Left colon (tissue), 2 donors: ENCODE measurements around the gene MED15. TPM values are rescaled to one million over a fixed set of nuclear protein-coding genes. Genes with fewer than 3 reads are reported as not detected.
"Not testable (repeated sequence)": the region's sequence is repeated elsewhere in the genome, so short reads cannot be mapped to it uniquely, and the experiment has no call there.

Experiments used
- ATAC-seq: fragments of 200-7000 bp; cut with Tn5 transposase; one replicate; pipeline ENCODE4 v1.9.1; 2020; ENCODE audit warnings: mild to moderate bottlenecking, moderate library complexity
- DNase-seq, 2 donors: peaks; one replicate each; pipeline ENCODE4 v3.0.0-alpha.2; 2020
- intact Hi-C, 2 donors: fragments of 100-400 bp; cut with DNase I in 1 of 2; cut with micrococcal nuclease in 1 of 2; formaldehyde crosslinking; loops; one replicate each; pipeline versions ENCODE4 v1.11.2 to v1.14.0; 2022; cut with DNase I, micrococcal nuclease
- total RNA-seq, 2 donors: library from RNA; stranded (reverse); fragmentation: NEBNext Ultra II Directional; extraction: Animal tissue kit (Norgen Biotek cat#: 25700); gene quantifications; one replicate each; pipeline ENCODE4 v1.2.1, GENCODE V29; 2021
- donor health status: DM: no; HTN: no; CAD: no.
- donor health status: DM: yes; HTN: yes; CAD: no.

MED15 gene
- total RNA-seq, 2 donors from 2014 or later = 85.3 to 91.2 TPM

DNA sequence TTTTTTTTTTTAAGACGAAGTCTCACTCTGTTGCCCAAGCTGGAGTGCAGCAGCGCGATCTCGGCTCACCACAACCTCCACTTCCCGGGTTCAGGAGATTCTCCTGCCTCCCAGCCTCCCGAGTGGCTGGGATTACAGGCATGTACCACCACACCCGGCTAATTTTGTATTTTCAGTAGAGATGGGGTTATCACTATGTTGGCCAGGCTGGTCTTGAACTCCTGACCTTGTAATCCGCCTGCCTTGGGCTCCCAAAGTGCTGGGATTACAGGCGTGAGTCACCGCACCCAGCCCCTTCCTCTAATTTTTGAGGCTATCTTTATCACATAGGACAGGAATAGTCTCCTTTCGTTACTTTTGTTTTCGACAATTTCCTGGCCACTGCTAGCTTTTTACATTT is 31.8 kb upstream of the MED15 start:
- ATAC-seq, DNase-seq, intact Hi-C loops: not testable (repeated sequence)

DNA sequence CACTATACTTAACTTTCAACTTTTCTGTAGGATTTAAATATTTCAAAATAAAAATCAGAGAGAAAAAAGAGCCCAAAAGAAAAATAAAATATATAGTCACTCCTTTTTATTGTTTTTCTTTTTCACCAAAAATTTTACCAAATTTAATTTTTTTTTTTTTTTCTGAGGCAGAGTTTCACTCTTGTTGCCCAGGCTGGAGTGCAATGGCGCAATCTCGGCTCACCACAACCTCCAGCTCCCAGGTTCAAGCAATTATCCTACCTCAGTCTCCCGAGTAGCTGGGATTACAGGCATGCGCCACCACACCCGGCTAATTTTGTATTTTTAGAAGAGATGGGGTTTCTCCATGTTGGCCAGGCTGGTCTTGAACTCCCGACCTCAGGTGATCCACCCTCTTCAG is 29.4 kb upstream of the MED15 start:
- DNase-seq, intact Hi-C loops, ATAC-seq: not testable (repeated sequence)

DNA sequence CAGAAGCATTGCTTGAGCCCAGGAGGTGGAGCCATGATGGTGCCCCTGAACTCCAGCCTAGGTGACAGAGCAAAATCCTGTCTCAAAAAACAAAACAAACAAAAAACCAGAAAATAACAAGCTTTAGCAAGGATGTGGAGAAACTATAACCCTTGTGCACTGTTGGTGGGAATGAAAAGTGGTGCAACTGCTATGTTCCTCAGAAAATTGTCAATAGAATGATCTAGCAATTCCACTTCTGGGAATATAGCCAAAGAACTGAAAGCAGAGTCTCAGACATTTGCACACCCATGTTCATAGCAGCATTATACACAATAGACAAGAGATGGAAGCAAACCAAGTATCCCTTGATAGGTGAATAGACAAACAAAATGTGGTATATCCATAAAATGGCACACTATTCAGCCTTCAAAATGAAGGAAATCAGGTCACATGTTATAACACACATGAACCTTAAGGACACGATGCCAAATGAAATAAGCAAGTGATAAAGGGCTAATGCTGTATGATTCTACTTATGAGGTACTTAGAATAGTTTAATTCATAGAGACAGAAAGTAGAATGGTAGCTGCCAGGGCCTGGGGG is 27.7 kb upstream of the MED15 start:
- DNase-seq (no peak), ATAC-seq (no peak)
- intact Hi-C loops = no loop called here

DNA sequence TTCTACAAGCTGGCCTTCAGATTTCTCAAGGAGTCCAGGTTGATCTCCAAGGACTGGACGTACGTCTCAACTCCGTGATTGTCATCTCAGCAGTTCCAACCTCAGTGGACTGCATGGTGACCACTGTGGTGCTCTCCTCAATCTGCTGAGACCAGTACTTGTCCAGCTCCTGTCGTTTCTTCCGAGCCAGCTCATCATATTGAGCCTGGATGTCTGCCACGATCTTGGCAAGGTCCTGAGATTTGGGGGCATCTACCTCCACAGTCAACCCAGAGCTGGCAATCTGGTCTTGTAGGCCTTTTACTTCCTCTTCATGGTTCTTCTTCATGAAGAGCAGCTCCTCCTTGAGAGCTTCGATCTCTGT is 24.3 kb upstream of the MED15 start:
- intact Hi-C loops, DNase-seq, ATAC-seq: not testable (repeated sequence)

DNA sequence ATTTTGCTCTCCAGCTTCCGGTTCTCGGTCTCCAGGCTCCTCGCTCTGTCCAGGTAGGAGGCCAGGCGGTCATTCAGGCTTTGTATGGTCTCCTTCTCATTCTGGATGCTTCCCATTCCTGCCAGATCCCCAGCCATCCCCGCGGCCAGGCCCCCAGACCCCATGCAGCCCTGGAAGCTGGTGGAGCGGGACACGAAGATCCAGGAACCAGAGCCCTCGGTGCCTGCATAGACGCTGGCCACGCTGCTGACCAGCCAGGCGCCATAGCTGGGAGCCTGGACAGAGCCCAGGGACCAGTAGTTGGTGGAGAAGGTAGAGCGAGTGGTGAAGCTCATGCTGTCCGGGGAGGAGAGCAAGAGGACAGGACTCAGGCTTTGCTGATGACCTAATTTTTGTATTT is 23.6 kb upstream of the MED15 start:
- DNase-seq = no peak
- intact Hi-C loops = no loop called here
- no peak for ATAC-seq

DNA sequence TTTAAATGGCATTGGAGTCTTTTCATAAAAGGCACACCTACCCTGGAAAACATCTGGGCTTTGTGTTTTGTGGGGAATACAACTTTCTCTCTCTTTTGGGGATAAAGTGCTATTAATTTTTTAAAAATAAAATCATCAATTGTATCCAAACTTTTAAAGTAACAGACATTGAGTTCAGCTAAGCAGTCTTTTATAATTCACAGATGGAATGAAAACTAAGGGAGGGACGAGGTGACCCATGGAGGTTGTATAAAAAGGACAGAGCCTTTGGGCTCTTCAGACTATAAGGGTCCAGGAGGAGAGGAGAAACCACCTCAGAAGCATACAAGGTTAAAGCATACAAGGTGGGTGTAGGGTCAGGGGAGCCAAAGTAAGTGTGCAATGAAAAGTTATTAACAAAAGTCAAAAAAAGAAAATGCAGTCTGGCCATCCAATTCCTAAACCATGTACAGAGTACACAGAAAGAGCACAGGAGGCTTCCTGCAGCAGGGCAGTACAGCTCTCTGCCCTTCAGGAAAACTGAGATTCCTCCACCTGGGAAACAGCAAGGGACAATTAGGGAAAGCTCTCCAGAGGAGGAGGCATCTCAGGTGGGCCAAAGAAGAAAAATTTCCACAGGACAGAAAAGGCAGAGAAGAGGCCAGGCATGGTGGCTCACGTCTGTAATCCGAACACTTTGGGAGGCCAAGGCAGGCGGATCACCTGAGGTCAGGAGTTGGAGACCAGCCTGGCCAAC is 22.3 kb upstream of the MED15 start:
- DNase-seq = no peak
- intact Hi-C loops = no loop called here
- no peak for ATAC-seq

DNA sequence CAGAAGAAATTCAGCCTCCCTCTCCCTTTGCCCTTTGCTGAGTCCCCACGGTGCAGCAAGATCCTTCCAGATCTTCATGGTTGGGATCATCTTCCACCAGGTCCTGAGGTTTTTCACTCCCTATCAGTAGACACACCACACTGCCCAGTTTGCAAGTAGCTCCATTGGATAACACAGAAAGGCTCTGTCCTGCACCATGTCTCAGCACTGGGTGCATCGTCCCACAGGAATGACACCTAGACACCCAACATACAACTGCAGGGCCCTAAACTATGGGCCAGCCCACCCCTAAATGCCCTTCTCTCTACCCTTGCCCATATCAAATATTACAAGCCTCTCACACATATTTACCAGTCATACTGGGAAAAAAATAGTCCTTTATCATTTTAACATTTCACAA is 21.2 kb upstream of the MED15 start:
- intact Hi-C loops = no loop called here
- DNase-seq (no peak), ATAC-seq (no peak)

DNA sequence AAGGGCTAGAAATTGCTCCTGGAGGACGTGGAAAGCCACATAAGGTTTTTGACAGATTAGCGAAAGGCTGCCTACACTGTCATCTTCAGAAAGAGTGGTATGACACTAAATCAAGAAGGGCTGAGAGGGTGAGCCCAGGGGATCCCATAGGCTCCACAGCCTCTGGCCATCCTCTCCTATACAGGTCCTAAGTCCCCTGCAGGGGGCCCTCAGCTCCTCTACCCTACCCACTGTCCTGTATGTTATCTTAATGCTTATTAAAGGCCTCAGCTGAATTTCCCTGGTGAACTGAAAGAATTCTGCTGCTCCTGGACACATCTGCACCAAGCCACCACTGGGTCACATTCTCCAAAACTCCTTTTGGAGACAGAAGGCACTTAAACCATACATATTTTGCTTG is 19.7 kb upstream of the MED15 start:
- intact Hi-C loops = no loop called here
- ATAC-seq (no peak), DNase-seq (no peak)

DNA sequence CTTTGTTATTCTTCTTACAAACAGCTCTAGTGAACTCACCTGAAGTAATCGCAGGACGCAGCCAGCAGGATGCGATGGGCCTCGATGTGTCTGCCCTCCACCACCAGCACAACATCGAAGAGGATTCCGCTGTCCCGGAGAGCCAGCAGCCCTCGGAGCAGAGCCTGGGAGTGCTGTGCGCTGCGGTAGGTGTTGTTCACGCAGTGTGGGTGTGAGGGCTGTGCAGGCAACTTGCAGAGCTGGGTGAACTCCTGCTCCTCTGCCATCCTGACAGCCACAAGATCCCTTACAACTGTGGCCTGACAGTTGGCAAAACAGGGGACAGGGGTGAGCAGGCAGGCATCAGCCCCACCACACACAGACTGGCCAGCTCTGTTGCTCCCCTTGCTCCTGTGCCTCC is 18.5 kb upstream of the MED15 start:
- ATAC-seq = no peak
- no peak for DNase-seq
- intact Hi-C loops = no loop called here

DNA sequence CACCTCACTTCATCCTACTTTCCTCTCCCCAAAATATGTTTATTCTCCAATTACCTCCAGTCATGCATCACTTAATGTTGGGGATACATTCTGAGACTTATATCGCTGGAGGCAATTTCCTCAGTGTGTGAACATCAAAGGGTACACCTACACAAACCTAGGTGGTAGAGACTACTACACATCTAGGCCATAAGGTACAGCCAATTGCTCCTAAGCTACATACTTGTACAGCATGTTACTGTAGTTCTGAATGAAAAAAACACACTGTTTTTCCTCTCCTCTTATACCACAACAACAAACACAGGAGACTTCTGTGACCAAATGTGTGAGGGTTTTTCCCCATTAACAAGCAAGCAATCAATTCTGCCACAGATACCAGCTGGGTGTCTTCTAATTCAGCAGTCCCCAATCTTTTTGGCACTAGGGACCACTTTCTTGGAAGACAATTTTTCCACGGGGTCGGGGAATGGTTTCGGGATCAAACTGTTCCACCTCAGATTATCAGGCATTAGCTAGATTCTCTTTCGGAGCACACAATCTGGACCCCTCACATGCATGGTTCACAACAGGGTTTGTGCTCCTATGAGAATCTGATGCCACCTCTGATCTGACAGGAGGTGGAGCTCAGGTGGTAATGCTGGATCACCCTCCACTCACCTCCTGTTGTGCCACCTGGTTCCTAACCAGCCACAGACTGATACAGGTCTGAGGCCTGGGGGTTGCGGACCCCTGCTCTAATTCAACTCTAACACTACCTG is 17.0 kb upstream of the MED15 start:
- ATAC-seq (no peak), DNase-seq (no peak)
- intact Hi-C loops = loop anchor here in 1 of 2 donors (10.0 kb wide), 1 partner anchor 66 kb away; no protein-coding TSS in a partner anchor

DNA sequence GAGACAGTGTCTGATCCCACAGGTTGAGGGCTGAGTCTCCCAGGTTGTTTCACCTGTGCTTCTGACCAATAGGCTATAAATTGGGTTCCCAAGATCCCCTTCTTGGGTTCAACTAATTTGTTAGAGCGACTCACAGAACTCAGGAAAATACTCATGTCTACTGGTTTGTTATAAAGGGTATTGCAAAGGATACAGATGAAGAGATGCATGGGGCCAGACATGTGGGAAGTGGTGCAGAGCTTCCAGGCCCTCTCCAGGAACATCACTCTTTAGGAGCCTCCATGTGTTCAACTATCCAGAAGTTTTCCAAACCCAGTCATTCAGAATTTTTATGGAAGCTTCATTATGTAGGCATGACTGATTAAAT is 16.5 kb upstream of the MED15 start:
- ATAC-seq = no peak
- intact Hi-C loops = loop anchor here in 1 of 2 donors (10.0 kb wide), 1 partner anchor 66 kb away; no protein-coding TSS in a partner anchor
- DNase-seq = no peak

DNA sequence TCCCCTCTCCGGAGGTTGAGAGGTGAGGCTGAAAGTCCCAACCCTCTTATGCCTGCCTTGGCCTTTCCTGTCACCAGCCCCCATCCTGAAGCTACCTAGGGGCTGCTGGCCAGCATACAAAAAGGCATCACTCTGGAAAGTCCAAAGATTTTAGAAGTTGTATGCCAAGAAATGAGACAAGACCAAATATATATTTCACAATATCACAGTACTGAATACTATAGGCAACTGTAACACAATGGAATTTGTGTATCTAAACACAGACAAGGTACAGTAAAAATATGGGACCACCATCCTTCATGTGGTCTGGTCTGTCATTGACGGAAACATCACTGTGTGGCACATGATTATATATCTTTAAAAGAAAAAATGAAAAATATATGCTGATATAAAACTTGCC is 16.1 kb upstream of the MED15 start:
- DNase-seq (no peak), ATAC-seq (no peak)
- intact Hi-C loops = loop anchor here in 1 of 2 donors (10.0 kb wide), 1 partner anchor 67 kb away; no protein-coding TSS in a partner anchor

DNA sequence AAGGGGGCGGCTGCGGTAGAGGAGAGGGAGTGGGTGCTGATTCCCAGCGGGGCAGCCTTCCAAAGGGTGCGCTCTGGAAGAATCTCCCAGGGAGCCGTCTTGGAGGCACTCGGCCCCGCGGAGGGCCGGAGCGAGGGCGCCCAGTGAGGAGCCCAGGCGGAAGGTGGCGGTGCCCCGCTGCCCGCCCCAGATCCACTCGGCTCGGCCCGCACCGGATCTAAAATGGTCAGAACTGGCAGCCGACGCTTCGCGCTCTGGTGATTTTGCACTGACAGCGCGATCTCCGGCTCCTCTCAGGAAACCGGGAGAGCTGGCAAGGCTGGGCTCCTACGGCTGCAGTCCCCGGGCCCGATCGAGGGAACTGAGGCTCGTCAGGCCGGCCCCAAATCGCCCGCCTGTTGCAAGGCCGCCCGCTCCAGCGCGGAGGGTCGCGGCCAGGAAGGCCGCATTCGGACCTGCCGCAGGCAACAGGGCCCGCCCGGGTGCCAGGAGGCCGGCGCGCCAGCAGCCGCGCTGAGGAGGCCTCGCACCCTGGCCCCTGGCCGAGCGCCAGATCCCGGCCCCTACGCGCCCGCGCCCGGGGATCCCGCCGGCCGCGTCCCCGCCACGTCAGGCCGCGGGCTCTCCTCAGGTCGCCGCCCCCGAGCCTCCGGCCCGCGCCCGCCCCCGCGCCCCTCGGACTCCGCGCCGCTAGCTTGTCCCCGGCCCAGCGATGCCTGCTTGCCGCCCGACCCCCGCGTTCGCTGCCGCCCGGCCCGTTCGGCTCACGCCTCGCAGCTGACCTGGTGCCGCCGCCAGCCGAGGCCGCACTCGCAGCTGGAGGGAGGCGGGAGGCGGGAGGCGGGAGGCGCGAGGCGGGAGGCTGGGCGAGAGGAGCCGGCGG is 12.2 kb upstream of the MED15 start, which contains the start of gene KLHL22:
Gene KLHL22 (minus strand): TSS at position 818 of the 883 bp plus-strand sequence. CDS start 6,584 bp downstream, outside the sequence.
- intact Hi-C loops = loop anchor here in 1 of 2 donors (10.0 kb wide), 1 partner anchor 70 kb away; no protein-coding TSS in a partner anchor
- DNase-seq = peak in 1 of 2 donors; percentile 62
- ATAC-seq = peak; percentile 24

DNA sequence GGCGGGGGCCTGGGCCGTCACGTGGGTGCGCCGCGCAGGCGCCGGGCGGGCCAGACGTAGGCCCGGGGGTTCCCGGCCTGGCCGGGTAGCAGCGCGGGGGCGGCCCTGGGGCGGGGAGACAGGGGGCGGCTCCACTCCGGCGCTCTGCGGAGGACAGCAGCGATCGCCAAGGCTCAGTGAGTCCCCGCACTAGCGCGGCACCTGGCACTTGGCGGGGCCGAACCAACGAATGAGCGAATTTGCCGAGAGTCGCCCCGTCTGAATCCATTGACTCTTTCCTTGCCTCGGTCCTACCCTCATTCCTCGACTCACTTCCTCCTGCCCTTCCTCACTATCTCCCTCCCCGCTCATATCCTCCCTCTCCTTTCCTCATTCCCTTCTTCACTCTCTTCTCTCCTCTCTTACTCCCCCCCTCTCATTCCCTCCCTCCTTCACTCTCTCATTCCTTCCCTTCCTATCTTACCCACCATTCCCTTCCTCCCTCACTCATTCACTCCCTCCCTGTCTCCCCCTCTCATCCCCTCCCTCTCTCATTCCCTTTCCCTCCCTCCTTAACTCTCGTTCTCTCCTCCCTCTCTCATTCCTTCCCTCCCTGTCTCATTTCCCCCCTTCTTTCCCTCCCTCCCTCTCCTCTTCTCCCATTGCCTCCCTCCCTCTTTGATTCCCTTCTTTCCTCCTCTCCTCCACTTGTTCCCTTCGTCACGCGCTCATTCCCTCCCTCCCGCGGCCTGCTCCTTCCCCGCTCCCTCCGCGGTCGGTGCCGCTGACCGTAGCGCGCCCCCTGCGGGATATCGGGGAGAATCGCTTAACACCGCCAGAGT is 11.3 kb upstream of the MED15 start:
- intact Hi-C loops = loop anchor here in 1 of 2 donors (10.0 kb wide), 1 partner anchor 71 kb away; no protein-coding TSS in a partner anchor
- ATAC-seq (peak; percentile 89), DNase-seq (peak; percentile 91 to 93)

DNA sequence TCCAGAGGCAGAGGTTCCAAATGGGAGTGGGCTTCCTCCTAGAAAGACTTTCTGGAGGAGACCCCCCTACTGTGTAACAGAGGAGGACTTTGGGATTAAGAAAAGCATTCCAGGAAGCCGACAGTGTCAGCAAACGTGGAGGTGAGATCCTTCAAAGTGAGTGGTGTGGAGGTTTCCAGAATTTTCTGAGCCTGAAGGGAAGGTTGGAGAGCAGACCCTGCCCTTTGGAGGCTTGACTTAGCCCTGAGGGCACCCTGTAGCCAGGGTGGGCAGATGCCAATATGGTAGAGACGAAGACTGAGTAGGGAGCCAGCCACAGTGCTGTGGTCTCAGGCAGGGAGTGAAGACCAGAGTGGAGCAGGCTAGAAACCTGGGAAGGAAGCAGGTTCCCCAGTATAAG is 10.0 kb upstream of the MED15 start:
- DNase-seq (no peak), ATAC-seq (no peak)
- intact Hi-C loops = loop anchor here in 1 of 2 donors (10.0 kb wide), 1 partner anchor 73 kb away; no protein-coding TSS in a partner anchor

DNA sequence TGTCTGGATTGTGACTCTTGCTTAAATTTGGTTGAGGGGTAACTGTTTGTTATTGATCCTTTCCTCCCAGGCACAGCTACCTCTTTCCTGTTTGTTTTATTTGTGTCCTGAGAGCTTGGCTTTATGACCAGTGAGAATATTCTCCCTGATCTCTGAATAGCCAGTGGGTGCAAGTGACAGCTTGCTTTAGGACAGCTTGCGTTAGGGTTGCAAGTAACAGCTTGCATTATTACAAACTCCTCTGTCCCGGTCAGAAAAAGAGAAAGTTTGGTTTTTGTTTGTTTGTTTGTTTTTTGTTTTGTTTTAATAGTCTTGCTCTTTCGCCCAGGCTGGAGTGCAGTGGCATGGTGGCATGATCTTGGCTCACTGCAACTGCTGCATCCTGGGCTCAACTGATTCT is 8.5 kb upstream of the MED15 start:
- intact Hi-C loops = loop anchor here in 1 of 2 donors (10.0 kb wide), 1 partner anchor 74 kb away; no protein-coding TSS in a partner anchor
- DNase-seq (no peak), ATAC-seq (no peak)

DNA sequence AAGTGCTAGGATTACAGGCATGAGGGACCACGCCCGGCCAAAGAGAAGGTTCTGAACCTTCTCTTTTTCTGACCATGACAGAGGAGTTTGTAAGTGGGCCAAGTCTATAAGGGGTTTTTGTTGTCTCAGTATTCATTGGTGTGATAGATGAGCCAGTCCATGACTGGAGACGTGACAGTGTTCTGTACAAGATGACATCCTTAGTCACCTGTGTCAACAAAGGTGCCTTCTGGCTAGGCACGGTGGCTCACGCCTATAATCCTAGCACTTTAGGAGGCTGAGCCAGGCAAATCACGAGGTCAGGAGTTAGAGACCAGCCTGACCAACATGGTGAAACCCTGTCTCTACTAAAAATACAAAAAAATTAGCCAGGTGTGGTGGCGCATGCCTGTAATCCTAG is 7.6 kb upstream of the MED15 start:
- DNase-seq = no peak
- intact Hi-C loops = loop anchor here in 1 of 2 donors (10.0 kb wide), 1 partner anchor 75 kb away; no protein-coding TSS in a partner anchor

DNA sequence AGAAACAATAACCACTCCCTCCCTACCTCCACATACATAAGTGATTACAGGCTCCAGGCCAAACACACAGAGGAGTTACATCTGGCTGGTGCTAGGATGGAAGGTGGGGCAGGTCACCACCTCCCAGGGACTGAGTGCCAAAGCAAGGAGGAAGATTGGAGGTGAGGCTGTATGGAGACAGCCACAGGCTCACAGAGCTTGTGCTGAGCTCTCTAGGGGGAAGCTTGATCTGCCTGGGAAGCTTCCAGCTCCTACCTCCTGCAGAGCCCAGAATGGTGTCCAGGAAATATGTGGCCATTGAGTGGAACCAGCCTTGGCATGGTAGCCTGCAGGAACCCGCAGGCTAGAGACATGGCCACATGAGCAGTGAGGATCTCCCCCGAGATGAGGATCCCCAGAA is 3.6 kb upstream of the MED15 start:
- DNase-seq (peak; percentile 58 to 83), ATAC-seq (peak; percentile 71)
- intact Hi-C loops = no loop called here

More for the DNA sequence above, 7.6 kb upstream of the MED15 start:
- ATAC-seq = no peak
